Fibroblast of upper back skin (primary cell): Measurements from ENCODE around the gene ARHGAP15.

Source experiments
- DNase-seq: peaks from one replicate; pipeline ENCODE4 v3.0.0-alpha.2; 2013

The ARHGAP15 gene

GRCh38 chr2:143354050-143354750 is 225.0 kb downstream of the ARHGAP15 start:
- no peak for DNase-seq

- DNase-seq = no peak
Observed at GRCh38 chr2:143355870-143356269, 226.7 kb downstream of the ARHGAP15 start.

GRCh38 chr2:143356336-143356735 is 227.1 kb downstream of the ARHGAP15 start:
- no peak for DNase-seq

- no peak for DNase-seq
Observed at GRCh38 chr2:143356736-143357446, 227.7 kb downstream of the ARHGAP15 start.

- no peak for DNase-seq
Observed at GRCh38 chr2:143357966-143358365, 228.7 kb downstream of the ARHGAP15 start.

- DNase-seq = no peak
Observed at GRCh38 chr2:143361346-143361745, 232.1 kb downstream of the ARHGAP15 start.

- no peak for DNase-seq
Observed at GRCh38 chr2:143371616-143372015, 242.4 kb downstream of the ARHGAP15 start.

- no peak for DNase-seq
Observed at GRCh38 chr2:143375384-143375880, 246.2 kb downstream of the ARHGAP15 start.

- DNase-seq = no peak
Observed at GRCh38 chr2:143378996-143379395, 249.8 kb downstream of the ARHGAP15 start.

- no peak for DNase-seq
Observed at GRCh38 chr2:143379955-143380354, 250.7 kb downstream of the ARHGAP15 start.

GRCh38 chr2:143382573-143382972 is 253.4 kb downstream of the ARHGAP15 start:
- DNase-seq = no peak

- DNase-seq = no peak
Observed at GRCh38 chr2:143383016-143383415, 253.8 kb downstream of the ARHGAP15 start.

GRCh38 chr2:143384111-143384510 is 254.9 kb downstream of the ARHGAP15 start:
- no peak for DNase-seq

- DNase-seq = no peak
Observed at GRCh38 chr2:143390171-143390570, 261.0 kb downstream of the ARHGAP15 start.

- no peak for DNase-seq
Observed at GRCh38 chr2:143392358-143392757, 263.1 kb downstream of the ARHGAP15 start.

- no peak for DNase-seq
Observed at GRCh38 chr2:143394062-143394461, 264.8 kb downstream of the ARHGAP15 start.

- peak; percentile 42 for DNase-seq
Observed at GRCh38 chr2:143397884-143398614, 268.8 kb downstream of the ARHGAP15 start.

GRCh38 chr2:143398781-143399180 is 269.6 kb downstream of the ARHGAP15 start:
- no peak for DNase-seq

- no peak for DNase-seq
Observed at GRCh38 chr2:143399631-143400069, 270.4 kb downstream of the ARHGAP15 start.

GRCh38 chr2:143401861-143402260 is 272.6 kb downstream of the ARHGAP15 start:
- no peak for DNase-seq

- DNase-seq = no peak
Observed at GRCh38 chr2:143402451-143402850, 273.2 kb downstream of the ARHGAP15 start.

- DNase-seq = no peak
Observed at GRCh38 chr2:143410082-143410897, 281.1 kb downstream of the ARHGAP15 start.

GRCh38 chr2:143415571-143415970 is 286.4 kb downstream of the ARHGAP15 start:
- no peak for DNase-seq
